ENCODE measurements around the gene S100A13.

The S100A13 gene

DNA sequence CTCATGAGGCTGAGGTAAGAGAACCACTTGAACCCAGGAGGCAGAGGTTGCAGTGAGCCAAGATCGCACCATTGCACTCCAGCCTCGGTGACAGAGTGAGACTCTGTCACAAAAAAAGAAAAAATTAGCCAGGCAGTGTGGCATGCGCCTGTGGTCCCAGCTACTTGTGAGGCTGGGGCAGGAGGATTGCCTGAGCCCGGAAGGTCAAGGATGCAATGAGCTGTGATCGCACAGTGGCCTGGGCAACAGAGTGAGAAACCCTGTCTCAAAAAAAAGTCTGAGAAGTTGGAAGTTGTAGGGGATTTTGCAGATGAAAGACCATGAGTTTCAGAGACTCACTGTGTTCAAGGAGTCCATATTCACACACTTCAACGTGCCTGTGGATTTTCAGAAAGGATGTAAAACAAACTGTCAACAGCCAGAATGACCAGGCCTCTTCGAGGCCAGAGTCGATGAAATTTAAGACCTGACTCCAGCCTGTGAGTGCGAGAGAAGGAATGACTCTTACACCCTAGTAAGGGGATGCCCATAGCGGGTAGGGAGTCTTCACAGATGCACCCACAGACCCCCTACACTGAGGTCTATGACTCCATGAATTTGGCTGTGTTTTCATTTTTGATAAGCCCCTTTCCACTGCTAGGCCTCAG, 2.2 kb downstream of the S100A13 start:
- DNase-seq, result no peak

DNA sequence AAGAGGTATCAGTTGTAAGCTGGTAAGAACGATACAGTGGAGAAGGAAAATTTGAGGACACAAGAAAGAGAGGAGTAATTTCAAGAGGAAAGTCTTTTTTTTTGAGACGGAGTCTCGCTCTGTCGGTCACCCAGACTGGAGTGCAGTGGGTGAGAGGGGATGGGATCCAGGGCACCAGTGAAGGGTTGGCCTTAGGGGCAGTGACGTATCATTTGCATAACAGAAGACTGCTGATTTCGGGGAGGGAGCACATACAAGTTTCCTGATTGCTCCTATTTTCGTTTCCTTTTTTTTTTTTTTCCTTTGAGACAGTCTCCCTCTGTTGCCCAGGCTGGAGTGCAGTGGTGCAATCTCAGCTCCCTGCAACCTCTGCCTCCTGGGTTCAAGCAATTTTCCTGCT, 4.2 kb downstream of the S100A13 start:
- no peak for DNase-seq

DNA sequence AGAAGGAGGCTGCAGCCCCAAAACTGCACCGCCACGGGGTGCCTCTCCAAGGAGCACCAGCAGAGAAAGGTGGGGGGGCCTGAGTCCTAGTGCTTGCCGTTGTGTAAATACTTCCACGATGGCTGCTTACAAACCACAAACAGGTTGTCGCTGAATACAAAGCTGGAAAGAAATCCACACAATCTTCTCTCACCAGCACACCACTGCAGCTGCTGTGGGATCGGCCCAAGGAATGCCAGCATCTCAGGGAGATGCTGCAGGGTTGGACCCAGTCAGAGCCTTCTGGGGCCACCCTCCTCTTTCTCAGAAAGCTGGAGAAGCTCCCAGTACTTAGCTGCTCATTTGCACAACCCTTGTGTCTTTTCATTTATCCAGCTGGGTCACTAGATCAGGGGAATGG, 8.1 kb downstream of the S100A13 start:
- no peak for DNase-seq

DNA sequence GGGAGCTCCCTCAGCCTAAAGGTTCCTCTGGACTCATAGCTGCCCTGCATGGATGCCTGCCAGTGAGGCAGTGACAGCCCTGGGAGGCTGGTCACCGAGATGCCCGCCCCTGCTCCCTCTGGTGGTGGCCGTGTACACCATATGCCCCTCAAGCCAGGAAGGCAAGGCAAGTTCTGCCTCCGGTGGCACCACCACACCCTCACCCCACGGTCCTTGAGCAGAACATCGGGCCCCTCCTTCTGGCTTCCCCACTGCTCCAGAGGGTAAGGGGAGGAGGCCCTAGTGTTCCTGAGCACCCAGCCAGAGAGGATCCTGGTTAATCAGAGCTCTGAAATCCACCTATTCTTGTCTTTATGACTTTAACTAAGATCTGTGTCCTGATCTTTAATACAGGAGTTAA, 9.6 kb downstream of the S100A13 start:
- DNase-seq, result peak; percentile 77

DNA sequence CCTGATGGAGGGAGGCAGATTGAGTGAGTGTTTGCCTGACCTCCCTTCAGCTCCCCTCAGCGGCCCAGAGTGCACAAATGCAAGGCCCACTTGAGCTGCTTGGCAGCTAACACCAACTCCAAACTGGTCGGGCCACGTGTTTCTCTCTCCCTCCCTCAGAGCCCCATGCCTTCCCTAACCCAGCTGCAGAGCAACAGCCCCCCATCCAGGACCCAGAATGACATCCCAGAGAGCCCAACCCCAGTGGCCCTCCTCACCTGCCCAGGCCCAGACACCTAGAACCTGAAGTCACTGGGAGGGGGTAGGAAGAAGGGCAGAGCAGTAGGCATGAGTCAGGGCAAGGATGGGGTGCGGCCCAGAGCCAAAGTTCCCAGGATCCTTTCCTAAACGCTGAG, 10.4 kb downstream of the S100A13 start:
- DNase-seq, result no peak

DNA sequence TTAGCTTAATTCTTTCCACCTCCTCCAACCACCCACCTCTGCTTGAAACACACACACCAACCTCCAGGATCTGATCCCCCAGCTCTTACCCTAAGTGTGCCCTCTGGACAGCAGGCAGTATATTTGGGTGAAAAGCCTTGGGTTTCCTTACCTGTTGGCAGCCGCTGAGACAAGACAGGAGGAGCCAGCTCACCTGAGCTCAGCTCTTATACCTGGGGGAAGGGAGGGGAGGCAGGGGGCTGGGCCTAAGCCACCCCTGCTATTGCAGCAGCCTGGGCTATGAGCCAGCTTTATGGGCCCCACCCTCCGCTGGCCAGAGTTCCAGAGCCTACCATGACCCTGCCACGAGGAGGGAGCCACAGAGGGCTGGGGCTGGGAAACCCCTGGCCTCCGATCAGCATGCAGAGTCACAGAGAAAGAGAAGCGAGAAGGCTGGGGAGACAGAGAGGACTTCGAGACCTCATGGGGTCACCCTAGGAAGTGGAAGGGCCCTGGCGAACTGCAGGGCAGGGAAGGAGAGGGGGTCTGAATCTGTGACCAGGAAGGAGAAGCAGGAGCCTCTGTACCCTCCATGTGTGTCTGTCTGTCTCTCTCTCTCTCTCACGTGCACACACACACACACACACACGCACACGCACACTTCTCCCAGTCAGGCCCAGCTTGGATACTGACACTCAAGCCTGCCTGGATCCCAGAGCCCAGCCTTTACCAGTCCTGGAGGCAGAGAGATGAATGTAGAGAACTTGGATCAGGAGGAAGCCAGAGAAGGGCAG, 11.0 kb downstream of the S100A13 start, which contains the start of gene S100A14:
Gene S100A14, minus strand, starts transcription at position 182 of the 773 bp plus-strand sequence. CDS start 467 bp downstream, outside the sequence.
- no peak for DNase-seq

DNA sequence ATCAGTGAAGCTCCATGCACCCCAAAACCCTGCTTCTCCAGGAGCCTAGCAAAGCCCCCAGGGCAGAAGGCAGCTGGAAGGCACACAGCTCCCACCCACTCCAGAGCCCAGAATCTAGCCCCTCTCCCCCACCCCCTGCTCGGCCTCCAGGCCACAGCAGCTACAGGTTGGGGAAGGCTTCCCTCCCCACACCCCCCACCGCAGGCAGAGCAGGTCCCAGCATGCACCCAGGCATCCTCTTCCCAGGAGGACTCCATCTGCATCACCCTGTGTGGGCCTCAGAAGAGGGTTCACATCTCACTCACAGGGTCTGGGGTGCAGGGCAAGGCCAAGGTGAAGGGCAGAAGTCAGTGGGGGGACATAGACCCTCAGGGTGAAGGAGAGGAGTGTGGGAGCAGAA, 11.9 kb downstream of the S100A13 start:
- no peak for DNase-seq

DNA sequence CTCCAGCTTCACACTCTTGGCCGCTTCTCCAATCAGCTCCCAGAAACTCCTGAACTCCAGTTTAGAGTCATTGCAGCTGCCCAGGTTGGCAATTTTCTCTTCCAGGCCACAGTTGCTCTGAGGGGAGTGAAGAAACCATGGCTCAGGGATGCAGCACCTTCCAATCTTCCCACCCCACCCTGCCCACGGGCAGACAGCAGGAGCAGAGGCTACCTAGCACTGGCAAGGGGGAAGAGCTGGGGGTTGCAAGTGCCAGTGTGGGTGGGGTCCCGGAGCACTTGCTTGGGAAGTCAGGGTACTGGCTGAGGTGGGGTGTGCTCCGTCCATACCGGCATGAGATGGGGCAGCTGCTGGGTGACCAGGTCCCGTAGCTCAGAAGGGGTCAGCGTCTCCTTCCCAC, 12.4 kb downstream of the S100A13 start:
- DNase-seq, result no peak

DNA sequence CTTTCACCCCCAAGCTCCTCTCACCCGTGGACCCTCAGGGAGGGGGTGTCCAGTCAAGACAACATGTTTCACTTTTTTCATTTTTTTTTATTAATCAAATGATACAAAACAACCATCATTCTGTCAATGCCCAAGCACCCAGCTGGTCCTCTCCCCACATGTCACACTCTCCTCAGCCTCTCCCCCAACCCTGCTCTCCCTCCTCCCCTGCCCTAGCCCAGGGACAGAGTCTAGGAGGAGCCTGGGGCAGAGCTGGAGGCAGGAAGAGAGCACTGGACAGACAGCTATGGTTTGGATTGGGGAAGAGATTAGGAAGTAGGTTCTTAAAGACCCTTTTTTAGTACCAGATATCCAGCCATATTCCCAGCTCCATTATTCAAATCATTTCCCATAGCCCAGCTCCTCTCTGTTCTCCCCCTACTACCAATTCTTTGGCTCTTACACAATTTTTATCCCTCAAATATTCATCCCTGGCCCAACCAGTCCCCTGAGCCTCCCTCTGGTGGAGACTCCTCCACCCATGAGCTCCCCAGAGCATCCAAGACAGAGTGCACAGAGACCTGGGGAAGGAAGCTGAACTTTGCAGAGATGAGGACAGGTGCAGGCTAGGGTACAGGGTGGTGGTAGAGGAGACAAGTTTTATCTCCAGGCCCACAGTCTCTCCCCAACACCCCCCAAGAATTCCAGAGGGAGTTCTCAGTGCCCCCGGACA, 13.0 kb downstream of the S100A13 start:
- DNase-seq, result no peak

DNA sequence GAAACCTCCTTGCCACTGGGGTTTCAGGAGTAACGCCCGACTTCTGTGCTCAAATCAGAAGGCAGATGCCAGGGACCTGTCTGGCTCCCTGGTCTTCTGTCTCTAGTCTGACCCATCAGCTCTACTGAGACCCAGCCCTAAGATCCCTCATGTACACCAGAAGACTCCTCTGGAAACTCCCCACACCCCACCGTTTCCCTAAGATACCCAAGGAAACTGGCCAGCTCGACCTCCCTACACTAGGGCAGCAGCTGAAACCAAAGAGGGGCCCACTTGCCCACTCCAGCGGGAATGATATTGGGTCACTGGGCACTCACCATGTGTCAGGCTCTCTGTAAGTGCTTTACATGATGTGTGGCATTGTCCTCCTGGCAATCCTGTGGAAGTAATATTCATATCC, 13.9 kb downstream of the S100A13 start:
- DNase-seq, result no peak

DNA sequence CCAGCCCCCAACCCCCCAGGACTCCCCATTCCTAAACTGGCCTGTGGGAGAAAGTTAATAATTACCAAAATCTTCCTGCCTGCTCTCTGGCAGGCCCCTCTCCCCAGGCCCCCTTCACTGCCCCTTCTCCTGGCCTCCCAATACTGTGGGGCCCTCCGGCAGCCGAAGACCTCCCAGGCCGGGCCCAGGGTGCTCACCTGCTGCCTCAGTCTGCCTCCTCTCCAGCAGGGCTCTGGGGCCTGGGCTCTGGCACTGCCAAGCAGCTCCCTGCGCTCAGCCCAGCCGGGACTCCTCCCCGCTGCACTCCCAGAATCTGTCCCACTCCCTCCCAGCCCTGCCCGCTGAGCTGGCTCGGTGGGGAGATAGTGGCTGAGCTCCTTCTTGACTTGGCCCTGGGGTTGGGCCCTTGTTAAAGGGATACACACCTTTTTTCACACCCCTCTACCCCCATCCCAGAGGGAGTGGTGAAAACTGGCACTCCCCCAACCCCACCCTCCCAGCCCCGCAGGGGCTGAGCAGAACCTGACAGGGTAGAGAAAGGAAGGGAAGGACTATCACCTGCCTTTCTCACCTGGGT, 14.5 kb downstream of the S100A13 start, which contains the start of gene S100A16:
Gene S100A16, minus strand, starts transcription at position 383 of the 577 bp plus-strand sequence. CDS start 4,986 bp downstream, outside the sequence.
- peak; percentile 67 for DNase-seq

DNA sequence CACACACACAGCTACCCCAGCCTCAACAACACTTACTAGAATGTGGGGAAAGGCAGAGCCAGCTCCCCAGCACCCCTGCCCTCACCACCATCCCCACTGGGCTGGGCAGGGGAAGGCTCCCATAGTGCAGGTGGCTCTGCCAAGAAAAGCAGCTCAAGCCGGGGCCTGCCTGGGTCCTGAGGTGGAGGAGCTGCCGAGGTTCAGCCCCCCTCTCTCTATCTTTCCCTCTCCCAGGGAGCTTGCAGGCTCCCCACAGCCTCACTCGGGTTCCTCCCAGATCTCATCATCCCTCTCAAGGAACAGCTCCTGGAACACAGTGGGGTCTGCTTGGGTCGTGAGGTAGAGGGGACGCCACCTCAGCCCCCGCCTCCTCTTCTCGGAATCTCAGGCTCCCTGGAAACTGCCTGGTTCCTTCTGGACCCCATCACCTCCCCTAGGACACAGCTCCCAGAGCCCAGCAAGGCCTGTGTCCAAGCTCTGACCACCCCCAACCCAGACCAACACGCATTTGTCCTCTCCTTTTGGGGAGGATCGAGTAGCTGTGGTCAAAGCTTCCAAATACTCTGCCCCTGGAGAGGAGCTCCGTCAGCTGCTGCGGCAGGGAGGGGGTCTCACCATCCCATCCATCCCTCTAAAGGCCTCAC, 15.1 kb downstream of the S100A13 start:
- no peak for DNase-seq

DNA sequence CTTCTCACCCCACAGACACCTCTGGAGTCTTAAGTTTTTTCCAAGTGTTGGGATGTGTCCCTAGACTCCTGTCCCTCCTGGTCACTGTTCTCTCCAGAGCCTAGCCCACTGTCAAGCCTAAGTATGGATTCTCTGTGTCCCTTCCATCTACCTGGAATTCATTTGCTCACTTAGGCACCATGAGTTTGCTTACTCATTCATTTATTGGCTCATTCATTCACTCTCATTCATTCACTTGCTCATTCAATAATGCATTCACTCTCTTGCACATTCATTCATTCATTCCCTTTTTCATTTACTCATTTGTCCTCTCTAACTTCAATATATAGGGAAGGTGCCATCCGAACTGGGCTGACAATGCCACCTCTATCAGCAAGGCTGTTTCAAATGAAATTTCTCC, 15.9 kb downstream of the S100A13 start:
- DNase-seq, result no peak

DNA sequence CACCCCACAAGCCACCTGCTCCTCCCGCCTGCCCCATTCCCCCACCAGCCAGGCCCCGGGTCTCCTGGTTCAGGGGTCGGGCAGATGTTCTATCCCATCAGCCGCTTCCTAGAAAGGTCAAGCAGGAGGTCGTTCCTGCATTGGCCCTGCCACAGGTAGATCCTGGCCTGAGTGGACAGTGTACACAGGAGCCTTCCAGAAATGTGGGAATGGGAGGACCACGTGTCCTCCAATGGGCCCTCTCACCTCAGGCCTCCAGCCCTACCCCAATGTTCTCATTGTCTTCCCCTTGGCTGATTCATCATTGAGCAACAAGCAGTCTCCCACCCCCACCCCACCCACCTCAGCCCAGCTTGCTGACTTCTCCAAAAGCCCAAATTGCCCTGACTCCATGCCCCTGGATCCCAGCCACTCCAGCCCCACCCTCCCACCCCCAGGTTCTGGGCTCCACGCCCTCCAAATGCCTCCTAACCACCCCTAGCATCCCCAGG, 16.4 kb downstream of the S100A13 start:
- DNase-seq, result no peak

DNA sequence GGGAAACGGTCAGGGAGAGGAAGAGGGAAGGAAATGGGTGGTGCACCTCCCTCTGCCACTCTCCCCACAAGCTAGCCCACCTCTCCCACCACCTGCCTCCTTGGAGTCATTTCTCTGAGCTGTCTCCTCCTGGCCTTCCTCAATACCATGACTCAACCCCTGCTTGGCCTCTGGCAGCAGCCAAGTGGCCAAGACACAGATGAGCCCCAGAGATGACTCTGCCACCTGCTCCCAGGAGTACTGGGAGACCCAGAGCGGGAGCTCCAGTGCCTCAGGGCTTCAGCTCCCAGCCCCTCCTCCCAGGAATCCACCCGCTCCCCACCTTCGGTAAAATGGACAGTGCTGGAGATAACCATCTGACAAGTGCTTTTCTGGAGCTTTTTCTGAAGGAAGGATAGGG, 17.0 kb downstream of the S100A13 start:
- DNase-seq, result no peak

DNA sequence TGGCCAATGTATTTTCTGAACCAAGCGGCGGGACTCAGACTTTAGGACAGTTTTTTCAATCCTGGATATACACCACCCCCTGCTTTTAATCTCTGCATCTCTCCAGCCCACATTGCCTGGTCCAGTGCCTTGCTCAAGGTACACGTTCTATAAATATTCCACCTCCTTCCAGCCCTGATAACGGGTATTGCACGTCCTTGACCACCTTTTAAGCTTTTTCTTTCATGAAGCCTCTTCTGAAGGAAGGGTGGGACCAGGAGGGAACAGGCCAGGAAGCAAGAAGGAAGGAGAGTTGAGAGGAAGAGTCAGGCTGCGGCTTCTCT, 17.8 kb downstream of the S100A13 start:
- DNase-seq, result no peak

DNA sequence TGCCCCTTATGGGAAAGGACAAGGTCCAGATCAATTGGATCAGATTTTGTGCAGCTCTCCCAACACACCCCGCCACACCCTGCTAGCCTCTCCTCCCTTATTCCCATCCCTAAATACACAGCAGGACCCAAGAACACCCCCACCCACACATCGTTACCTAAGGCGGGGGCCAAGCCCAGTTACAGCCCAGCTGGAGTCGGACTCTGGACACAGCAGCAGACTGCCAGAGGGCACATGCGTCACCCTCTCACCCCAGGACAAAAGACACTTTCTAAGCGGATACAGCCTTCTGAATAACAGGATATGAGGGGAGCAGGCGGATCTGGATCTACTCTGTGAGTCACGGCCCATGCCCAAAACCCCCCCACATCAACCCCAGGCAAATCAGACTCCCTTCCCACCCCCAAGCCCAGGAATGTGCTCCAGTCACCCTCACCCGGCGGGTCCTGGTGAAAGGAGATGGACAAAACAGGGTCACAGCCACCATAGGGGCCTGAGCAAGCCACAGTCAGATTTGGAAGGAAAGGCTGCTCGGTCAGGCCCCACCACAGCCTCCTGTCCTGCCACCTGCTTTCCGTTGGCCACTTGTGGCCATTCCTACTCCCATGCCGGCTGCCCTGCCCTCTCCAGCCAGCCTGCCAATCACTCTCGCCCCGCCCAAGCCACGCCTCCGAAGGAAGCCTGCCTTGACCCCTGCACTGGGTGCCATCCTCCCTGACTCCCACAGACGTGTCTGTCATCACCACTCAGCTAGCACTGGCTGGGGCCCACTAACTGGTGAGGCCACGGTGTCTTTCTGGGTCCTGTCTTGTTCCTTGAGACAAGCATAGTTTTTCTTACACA, 18.3 kb downstream of the S100A13 start:
- peak; percentile 56 for DNase-seq

DNA sequence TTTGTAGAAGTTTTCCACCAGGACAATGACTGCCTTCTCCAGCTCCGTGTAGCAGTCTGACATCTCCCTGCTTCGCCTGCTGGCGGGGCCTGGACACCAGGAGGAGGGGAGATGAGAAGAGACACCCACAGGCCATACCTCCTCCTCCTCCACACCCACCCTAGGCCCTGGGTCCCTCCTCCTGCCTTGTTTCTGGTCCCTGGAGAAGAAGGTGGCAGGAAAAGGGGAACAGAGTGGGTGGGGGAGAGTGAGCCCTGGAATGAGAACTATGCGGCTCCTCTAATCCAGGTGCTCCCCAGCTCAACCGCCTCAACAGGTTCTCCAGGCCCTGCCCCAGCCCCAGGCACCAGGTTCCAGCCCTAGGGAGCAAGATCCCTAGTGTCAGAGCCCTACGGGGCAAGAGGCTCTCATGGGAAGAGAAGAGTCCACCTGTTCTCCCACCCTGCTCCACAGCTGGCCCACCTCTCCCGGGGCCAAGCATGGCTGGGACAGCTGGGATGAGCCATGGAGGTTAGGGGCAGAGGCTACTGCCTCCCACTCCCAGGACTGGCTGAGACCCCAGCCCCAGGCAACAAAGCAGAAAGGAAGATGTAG, 19.1 kb downstream of the S100A13 start:
- no peak for DNase-seq

DNA sequence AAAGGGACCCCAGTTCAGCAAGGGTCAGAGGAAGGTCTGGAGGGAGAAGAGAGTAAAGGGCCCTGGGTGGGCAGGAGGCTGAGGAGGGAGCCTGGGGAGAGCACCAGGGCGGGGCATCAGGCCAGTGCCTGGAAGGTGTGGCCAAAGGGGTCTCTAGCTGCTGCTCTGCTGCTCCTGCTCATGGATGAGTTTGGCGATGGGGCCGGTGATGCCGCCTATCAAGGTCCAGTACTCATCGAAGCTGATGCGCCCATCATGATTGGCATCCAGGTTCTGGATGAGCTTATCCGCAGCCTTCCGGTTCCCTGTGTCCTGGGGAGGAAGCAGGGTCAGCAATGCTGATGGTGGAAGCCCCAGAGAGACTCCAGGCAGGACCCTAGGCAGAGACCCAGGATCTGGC, 19.9 kb downstream of the S100A13 start:
- DNase-seq, result no peak

DNA sequence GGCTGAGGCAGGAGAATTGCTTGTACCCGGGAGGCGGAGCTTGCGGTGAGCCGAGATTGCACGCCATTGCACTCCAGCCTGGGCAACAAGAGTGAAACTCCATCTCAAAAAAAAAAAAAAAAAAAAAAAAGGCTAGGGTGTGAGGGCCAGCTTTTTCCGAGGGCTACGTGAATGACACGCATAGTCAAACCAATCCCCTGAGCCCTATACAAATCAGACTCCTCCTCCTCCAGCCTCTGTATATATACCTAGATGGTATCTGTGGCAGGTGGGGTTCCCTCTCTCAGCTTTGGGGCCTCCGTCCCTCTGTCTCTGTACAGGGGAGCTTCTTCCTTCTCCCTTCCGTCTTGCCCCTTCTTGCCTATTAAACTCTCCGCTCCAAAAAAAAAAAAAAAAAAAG, 21.1 kb downstream of the S100A13 start:
- no peak for DNase-seq

DNA sequence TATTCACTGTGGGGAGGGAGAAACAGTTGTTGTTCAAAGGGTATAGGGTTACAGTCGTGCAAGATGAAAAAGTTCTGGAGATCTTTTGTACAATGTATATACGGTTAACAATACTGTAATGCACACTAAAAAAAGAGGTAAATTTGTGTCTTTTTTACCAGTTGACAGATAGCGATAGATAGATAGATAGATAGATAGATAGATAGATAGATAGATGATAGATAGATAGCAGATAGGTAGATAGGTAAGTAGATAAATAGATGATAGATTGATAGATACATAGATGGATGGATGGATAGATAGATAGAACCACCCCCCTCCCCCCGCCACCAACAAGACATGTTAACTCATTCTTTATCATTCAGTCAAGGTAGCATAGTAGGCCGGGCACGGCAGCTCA, 24.6 kb downstream of the S100A13 start:
- no peak for DNase-seq

DNA sequence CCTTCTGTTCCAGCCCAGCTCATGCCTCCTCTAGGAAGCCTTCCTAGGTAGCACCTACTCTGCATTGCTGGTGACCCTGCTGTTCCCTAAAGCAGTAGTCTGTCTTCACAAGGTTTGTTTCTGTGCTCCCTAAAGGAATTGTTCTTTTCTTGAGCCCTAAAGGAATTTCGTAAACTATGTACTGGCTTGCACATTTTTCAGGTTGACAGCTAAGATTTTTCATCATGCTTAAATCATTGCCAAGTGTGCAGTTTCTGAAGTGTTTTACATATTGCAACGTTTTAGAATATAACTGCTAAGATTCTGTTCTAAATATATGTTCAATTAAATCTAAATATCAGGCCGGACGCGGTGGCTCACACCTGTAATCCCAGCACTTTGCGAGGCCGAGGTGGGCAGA, 27.5 kb downstream of the S100A13 start:
- no peak for DNase-seq

Data from eye (tissue), 1 donor.